ENCODE measurements around the gene EYA3. TPM values are rescaled to one million over a fixed set of nuclear protein-coding genes. Genes with fewer than 3 reads are reported as not detected.
"Not testable (repeated sequence)": the region's sequence is repeated elsewhere in the genome, so short reads cannot be mapped to it uniquely, and the experiment has no call there.

The EYA3 gene
- total and polyA plus RNA-seq, 2 donors = 6.3 to 10.9 TPM

DNA sequence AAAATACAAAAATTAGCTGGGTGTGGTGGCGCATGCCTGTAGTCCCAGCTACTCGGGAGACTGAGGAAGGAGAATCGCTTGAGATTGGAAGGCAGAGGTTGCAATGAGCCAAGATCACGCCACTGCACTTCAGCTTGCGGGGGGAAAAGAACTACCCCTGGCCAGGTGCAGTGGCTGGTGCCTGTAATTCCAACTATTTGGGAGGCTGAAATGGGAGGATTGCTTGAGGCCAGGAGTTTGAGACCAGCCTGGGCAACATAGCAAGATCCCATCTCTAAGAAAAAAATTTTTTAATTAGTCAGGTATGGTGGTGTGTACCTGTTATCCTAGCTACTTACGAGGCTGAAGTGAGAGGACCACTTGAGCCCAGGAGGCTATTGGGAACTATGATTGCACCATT lies 93.9 kb downstream of the EYA3 start:
- over 99% methylated on average over 6 of the region's 6 CpGs for WGBS
- peaks cover 25 to 73% of the 10 kb centered on the region in 2 donors for H3K36me3 ChIP-seq (ENCODE audit: control insufficient read depth in 2 of 2, insufficient read depth in 2 of 2, low read length in 1 of 2)

GRCh38 chr1:27994060-27994459 lies 94.3 kb downstream of the EYA3 start:
- H3K4me1 ChIP-seq (ENCODE audit: control insufficient read depth in 2 of 2, insufficient read depth in 2 of 2, low read length in 2 of 2) = peaks cover 2 to 6% of the 10 kb centered on the region in 2 donors
- H3K4me3 ChIP-seq (ENCODE audit: low read length in 2 of 2) = no peak overlapping the region
- H3K27me3 ChIP-seq (ENCODE audit: control insufficient read depth in 2 of 2, insufficient read depth in 1 of 2, low read length in 1 of 2) = no peaks in the 10 kb centered on the region
- no peak overlapping the region for H3K27ac ChIP-seq (ENCODE audit: low read depth in 1 of 2, low read length in 1 of 2)
- DNase-seq (ENCODE audit: low read depth in 6 of 9, low spot score in 9 of 9) = no peak
- peaks cover 24 to 75% of the 10 kb centered on the region in 2 donors for H3K36me3 ChIP-seq (ENCODE audit: control insufficient read depth in 2 of 2, insufficient read depth in 2 of 2, low read length in 1 of 2)
- WGBS = 81% methylated on average over 1 of the region's 1 CpG
- H3K9me3 ChIP-seq (ENCODE audit: control insufficient read depth in 2 of 2, insufficient read depth in 1 of 2, low read length in 1 of 2) = no peaks in the 10 kb centered on the region

More for the DNA sequence above, 93.9 kb downstream of the EYA3 start:
- H3K9me3 ChIP-seq (ENCODE audit: control insufficient read depth in 2 of 2, insufficient read depth in 1 of 2, low read length in 1 of 2); H3K4me3 ChIP-seq (ENCODE audit: low read length in 2 of 2); H3K27me3 ChIP-seq (ENCODE audit: control insufficient read depth in 2 of 2, insufficient read depth in 1 of 2, low read length in 1 of 2); DNase-seq (ENCODE audit: low read depth in 6 of 9, low spot score in 9 of 9); H3K4me1 ChIP-seq (ENCODE audit: control insufficient read depth in 2 of 2, insufficient read depth in 2 of 2, low read length in 2 of 2); H3K27ac ChIP-seq (ENCODE audit: low read depth in 1 of 2, low read length in 1 of 2): not testable (repeated sequence)

DNA sequence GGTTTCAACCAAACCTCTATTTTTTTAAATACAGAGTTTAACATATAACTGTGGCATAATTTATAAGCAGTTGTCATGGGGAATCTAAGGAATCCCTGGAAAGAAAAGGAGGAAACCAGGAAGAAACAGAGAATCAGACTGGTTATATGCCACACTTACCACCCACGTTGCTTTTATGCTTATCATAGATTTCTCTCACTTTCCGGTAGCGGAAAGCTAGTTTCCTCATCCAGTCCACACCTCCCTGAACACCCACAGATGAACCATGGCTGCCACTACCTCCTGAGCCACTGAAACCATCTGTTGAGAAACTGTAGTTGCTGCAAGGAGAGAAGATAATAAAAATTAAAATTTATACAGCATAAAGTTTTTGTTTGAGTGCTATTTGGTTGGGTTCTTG lies 95.2 kb downstream of the EYA3 start:
- no peaks in the 10 kb centered on the region for H3K27me3 ChIP-seq (ENCODE audit: control insufficient read depth in 2 of 2, insufficient read depth in 1 of 2, low read length in 1 of 2)
- H3K9me3 ChIP-seq (ENCODE audit: control insufficient read depth in 2 of 2, insufficient read depth in 1 of 2, low read length in 1 of 2) = no peaks in the 10 kb centered on the region
- H3K36me3 ChIP-seq (ENCODE audit: control insufficient read depth in 2 of 2, insufficient read depth in 2 of 2, low read length in 1 of 2) = peaks cover 21 to 75% of the 10 kb centered on the region in 2 donors
- H3K27ac ChIP-seq (ENCODE audit: low read depth in 1 of 2, low read length in 1 of 2) = no peak overlapping the region
- peaks cover 2 to 6% of the 10 kb centered on the region in 2 donors for H3K4me1 ChIP-seq (ENCODE audit: control insufficient read depth in 2 of 2, insufficient read depth in 2 of 2, low read length in 2 of 2)
- no peak overlapping the region for H3K4me3 ChIP-seq (ENCODE audit: low read length in 2 of 2)
- DNase-seq (ENCODE audit: low read depth in 6 of 9, low spot score in 9 of 9) = no peak
- 90% methylated on average over 3 of the region's 3 CpGs for WGBS

DNA sequence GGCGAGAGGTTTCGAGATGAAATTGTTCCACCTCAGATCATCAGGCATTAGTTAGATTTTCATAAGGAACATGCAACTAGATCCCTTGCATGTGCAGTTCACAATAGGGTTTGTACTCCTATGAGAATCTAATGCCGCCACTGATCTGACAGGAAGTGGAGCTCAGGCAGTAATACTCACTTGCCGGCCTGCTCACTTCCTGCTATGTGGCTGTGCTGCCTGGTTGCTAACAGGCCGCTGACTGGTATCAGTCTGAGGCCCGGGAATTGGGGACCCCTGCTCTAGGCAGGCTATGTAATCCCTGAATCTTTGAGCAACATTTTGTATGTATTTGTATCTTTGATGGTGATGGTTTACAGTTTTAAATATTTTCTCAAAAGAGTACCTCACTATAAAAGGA lies 96.1 kb downstream of the EYA3 start:
- Histone ChIP-seq H3K4me3 (ENCODE audit: low read length in 2 of 2) (no peak overlapping the region), H3K9me3 (ENCODE audit: control insufficient read depth in 2 of 2, insufficient read depth in 1 of 2, low read length in 1 of 2) (no peaks in the 10 kb centered on the region), H3K4me1 (ENCODE audit: control insufficient read depth in 2 of 2, insufficient read depth in 2 of 2, low read length in 2 of 2) (peaks cover 2 to 6% of the 10 kb centered on the region in 2 donors), H3K27me3 (ENCODE audit: control insufficient read depth in 2 of 2, insufficient read depth in 1 of 2, low read length in 1 of 2) (no peaks in the 10 kb centered on the region), H3K36me3 (ENCODE audit: control insufficient read depth in 2 of 2, insufficient read depth in 2 of 2, low read length in 1 of 2) (peaks cover 18 to 75% of the 10 kb centered on the region in 2 donors), H3K27ac (ENCODE audit: low read depth in 1 of 2, low read length in 1 of 2) (peak overlapping the region in 1 of 2 donors; percentile 52)
- WGBS = 43% methylated on average over 6 of the region's 6 CpGs
- peak in 5 of 9 donors; percentile 8 to 43 (median 21) for DNase-seq (ENCODE audit: low read depth in 6 of 9, low spot score in 9 of 9)

GRCh38 chr1:27990920-27991537 lies 97.4 kb downstream of the EYA3 start:
- H3K27me3 ChIP-seq (ENCODE audit: control insufficient read depth in 2 of 2, insufficient read depth in 1 of 2, low read length in 1 of 2) = no peaks in the 10 kb centered on the region
- no peaks in the 10 kb centered on the region for H3K9me3 ChIP-seq (ENCODE audit: control insufficient read depth in 2 of 2, insufficient read depth in 1 of 2, low read length in 1 of 2)
- DNase-seq (ENCODE audit: low read depth in 6 of 9, low spot score in 9 of 9) = no peak
- no peak overlapping the region for H3K4me3 ChIP-seq (ENCODE audit: low read length in 2 of 2)
- H3K27ac ChIP-seq (ENCODE audit: low read depth in 1 of 2, low read length in 1 of 2) = no peak overlapping the region
- 100% methylated on average over 3 of the region's 3 CpGs for WGBS
- H3K36me3 ChIP-seq (ENCODE audit: control insufficient read depth in 2 of 2, insufficient read depth in 2 of 2, low read length in 1 of 2) = peaks cover 10 to 70% of the 10 kb centered on the region in 2 donors
- H3K4me1 ChIP-seq (ENCODE audit: control insufficient read depth in 2 of 2, insufficient read depth in 2 of 2, low read length in 2 of 2) = peaks cover 2 to 6% of the 10 kb centered on the region in 2 donors

DNA sequence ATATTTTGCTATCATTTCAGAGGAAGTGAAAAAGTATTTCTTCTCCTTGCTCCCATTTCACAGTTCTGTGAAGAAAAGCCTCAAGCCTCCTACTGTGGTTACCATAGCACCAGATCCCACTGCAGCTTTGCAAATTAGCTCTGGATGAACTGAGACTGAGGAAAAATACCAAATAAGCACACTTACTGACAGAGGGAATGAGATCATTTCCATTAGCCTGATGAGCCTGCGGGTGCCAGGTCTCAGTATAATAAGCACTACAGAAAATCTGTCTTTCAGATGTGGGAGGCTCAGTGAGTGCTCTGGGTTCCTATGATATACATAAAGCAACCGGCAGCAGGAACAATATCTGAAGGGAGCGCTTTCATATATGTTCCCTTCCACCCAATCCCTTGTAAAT lies 107.3 kb downstream of the EYA3 start:
- Histone ChIP-seq H3K9me3 (ENCODE audit: control insufficient read depth in 2 of 2, insufficient read depth in 1 of 2, low read length in 1 of 2) (no peaks in the 10 kb centered on the region), H3K27me3 (ENCODE audit: control insufficient read depth in 2 of 2, insufficient read depth in 1 of 2, low read length in 1 of 2) (no peaks in the 10 kb centered on the region), H3K4me1 (ENCODE audit: control insufficient read depth in 2 of 2, insufficient read depth in 2 of 2, low read length in 2 of 2) (no peaks in the 10 kb centered on the region), H3K36me3 (ENCODE audit: control insufficient read depth in 2 of 2, insufficient read depth in 2 of 2, low read length in 1 of 2) (peaks cover 0 to 13% of the 10 kb centered on the region in 2 donors), H3K27ac (ENCODE audit: low read depth in 1 of 2, low read length in 1 of 2) (no peak overlapping the region), H3K4me3 (ENCODE audit: low read length in 2 of 2) (no peak overlapping the region)
- DNase-seq (ENCODE audit: low read depth in 6 of 9, low spot score in 9 of 9) = no peak
- 98% methylated on average over 3 of the region's 3 CpGs for WGBS

- no peak overlapping the region for H3K4me3 ChIP-seq (ENCODE audit: low read length in 2 of 2)
- H3K27me3 ChIP-seq (ENCODE audit: control insufficient read depth in 2 of 2, insufficient read depth in 1 of 2, low read length in 1 of 2) = no peaks in the 10 kb centered on the region
- no peaks in the 10 kb centered on the region for H3K9me3 ChIP-seq (ENCODE audit: control insufficient read depth in 2 of 2, insufficient read depth in 1 of 2, low read length in 1 of 2)
- no peak for DNase-seq (ENCODE audit: low read depth in 6 of 9, low spot score in 9 of 9)
- H3K27ac ChIP-seq (ENCODE audit: low read depth in 1 of 2, low read length in 1 of 2) = no peak overlapping the region
- WGBS = 98% methylated on average over 1 of the region's 1 CpG
- H3K36me3 ChIP-seq (ENCODE audit: control insufficient read depth in 2 of 2, insufficient read depth in 2 of 2, low read length in 1 of 2) = peaks cover 0 to 12% of the 10 kb centered on the region in 2 donors
- no peaks in the 10 kb centered on the region for H3K4me1 ChIP-seq (ENCODE audit: control insufficient read depth in 2 of 2, insufficient read depth in 2 of 2, low read length in 2 of 2)
These were observed 108.1 kb downstream of the EYA3 start for GRCh38 chr1:27980216-27980845.

GRCh38 chr1:27979859-27980201 lies 108.6 kb downstream of the EYA3 start:
- Histone ChIP-seq H3K4me1 (ENCODE audit: control insufficient read depth in 2 of 2, insufficient read depth in 2 of 2, low read length in 2 of 2) (no peaks in the 10 kb centered on the region), H3K9me3 (ENCODE audit: control insufficient read depth in 2 of 2, insufficient read depth in 1 of 2, low read length in 1 of 2) (no peaks in the 10 kb centered on the region), H3K27ac (ENCODE audit: low read depth in 1 of 2, low read length in 1 of 2) (no peak overlapping the region), H3K27me3 (ENCODE audit: control insufficient read depth in 2 of 2, insufficient read depth in 1 of 2, low read length in 1 of 2) (no peaks in the 10 kb centered on the region), H3K4me3 (ENCODE audit: low read length in 2 of 2) (no peak overlapping the region), H3K36me3 (ENCODE audit: control insufficient read depth in 2 of 2, insufficient read depth in 2 of 2, low read length in 1 of 2) (peaks cover under 1 to 10% of the 10 kb centered on the region in 2 donors)
- WGBS = 37% methylated on average over 2 of the region's 2 CpGs
- no peak for DNase-seq (ENCODE audit: low read depth in 6 of 9, low spot score in 9 of 9)

DNA sequence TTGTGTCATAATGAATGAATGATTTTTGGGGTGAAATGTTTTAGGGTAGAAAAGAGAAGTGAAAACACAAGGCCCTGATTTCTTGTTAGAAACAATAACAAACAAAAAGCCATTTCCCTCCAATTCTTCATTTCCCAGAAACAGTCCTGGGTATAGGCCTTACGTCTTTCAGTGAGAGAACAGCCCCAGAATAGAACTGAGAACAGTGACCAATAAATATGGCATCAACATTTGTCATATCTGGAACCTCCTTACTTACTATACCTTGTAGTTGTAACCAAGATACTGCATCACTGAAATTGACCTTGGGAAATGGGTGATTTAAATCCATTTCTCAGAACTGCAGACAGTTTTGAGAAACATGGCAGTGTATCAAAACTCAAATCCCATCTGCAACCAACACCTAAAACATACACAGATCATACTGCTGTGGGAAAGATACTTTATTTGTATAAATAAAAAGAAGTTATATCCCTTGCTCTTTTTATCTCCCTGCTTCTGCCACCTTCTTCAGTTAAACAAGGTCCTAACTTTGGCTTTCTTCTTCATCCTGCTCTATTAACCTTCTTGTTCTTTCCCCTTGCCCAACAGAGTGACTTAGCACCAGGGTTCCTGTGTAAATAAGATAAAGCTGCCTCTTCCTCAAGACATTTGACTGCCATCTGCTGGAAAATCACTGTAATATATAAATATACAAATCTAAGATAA lies 109.1 kb downstream of the EYA3 start:
- DNase-seq (ENCODE audit: low read depth in 6 of 9, low spot score in 9 of 9) = peak in 8 of 9 donors; percentile 10 to 62 (median 36)
- H3K9me3 ChIP-seq (ENCODE audit: control insufficient read depth in 2 of 2, insufficient read depth in 1 of 2, low read length in 1 of 2) = no peaks in the 10 kb centered on the region
- no peaks in the 10 kb centered on the region for H3K4me1 ChIP-seq (ENCODE audit: control insufficient read depth in 2 of 2, insufficient read depth in 2 of 2, low read length in 2 of 2)
- H3K27ac ChIP-seq (ENCODE audit: low read depth in 1 of 2, low read length in 1 of 2) = peak overlapping the region in 1 of 2 donors; percentile 5
- H3K27me3 ChIP-seq (ENCODE audit: control insufficient read depth in 2 of 2, insufficient read depth in 1 of 2, low read length in 1 of 2) = no peaks in the 10 kb centered on the region
- WGBS = 98% methylated on average over 1 of the region's 1 CpG
- peaks cover 5 to 11% of the 10 kb centered on the region in 2 donors for H3K36me3 ChIP-seq (ENCODE audit: control insufficient read depth in 2 of 2, insufficient read depth in 2 of 2, low read length in 1 of 2)
- H3K4me3 ChIP-seq (ENCODE audit: low read length in 2 of 2) = no peak overlapping the region

All from thymus (tissue), 11 donors.